T-cell (primary cell): Measurements from ENCODE around the gene CLRN2. TPM values are rescaled to one million over a fixed set of nuclear protein-coding genes. Genes with fewer than 3 reads are reported as not detected.

Source experiments
- ATAC-seq, 4 experiments: fragments of 200-7000 bp in 3 of 4; fragments of 150-1000 bp in 1 of 4; cut with Tn5 transposase; replicated peaks in 1 of 4; 1 replicate in 3 of 4; 2 replicates in 1 of 4; pipeline ENCODE4 v1.10.0; 2021; ENCODE audit warnings: moderate library complexity in 3 of 4, mild to moderate bottlenecking in 2 of 4, moderate number of reproducible peaks in 1 of 4
- CTCF ChIA-PET, 2 donors: fragments of 300-600 bp; sonication (Branson Sonifier 250); formaldehyde crosslinking; loops; one replicate each; lab custom pipeline; 2022; ENCODE audit warnings: antibody characterized with exemption in 2 of 2; lab: Charles Lee
- POLR2A ChIA-PET, 2 donors: fragments of 300-600 bp; sonication (Branson Sonifier 250); formaldehyde crosslinking; loops; one replicate each; lab custom pipeline; 2022; ENCODE audit warnings: antibody characterized with exemption in 2 of 2; lab: Charles Lee
- DNase-seq, 35 experiments: peaks; one replicate each; pipeline versions ENCODE4 v3.0.0 to v3.0.0-alpha.2; 2013 to 2023
- H3K27ac ChIP-seq: one replicate; pipeline ENCODE4 v1.5.1; 2013; ENCODE audit warnings: low read length
- H3K27me3 ChIP-seq, 2 experiments: replicated peaks in 1 of 2; 1 replicate in 1 of 2; 2 replicates in 1 of 2; pipeline versions ENCODE4 v1.6.1 to v1.7.0; 2013; ENCODE audit warnings: low read length in 1 of 2, mixed read lengths in 1 of 2; ENCODE audit not compliant: control insufficient read depth in 2 of 2, insufficient read depth in 2 of 2; ENCODE audit errors: extremely low read depth in 1 of 2
- H3K36me3 ChIP-seq, 2 donors: 1 replicate in 1 of 2; 2 replicates in 1 of 2; pipeline versions ENCODE4 v1.6.1 to v1.7.0; 2013; ENCODE audit warnings: low read length in 1 of 2; ENCODE audit not compliant: control insufficient read depth in 2 of 2, insufficient read depth in 1 of 2; ENCODE audit errors: extremely low read depth in 1 of 2
- H3K4me1 ChIP-seq, 2 experiments: 1 replicate in 1 of 2; 2 replicates in 1 of 2; pipeline versions ENCODE4 v1.6.1 to v1.7.0; 2013; ENCODE audit warnings: low read length in 2 of 2, mixed read lengths in 1 of 2; ENCODE audit not compliant: insufficient read depth in 2 of 2, control insufficient read depth in 1 of 2; ENCODE audit errors: extremely low read depth in 1 of 2
- H3K4me3 ChIP-seq, 2 donors: 1 replicate in 1 of 2; 2 replicates in 1 of 2; pipeline versions ENCODE4 v1.5.1 to v1.7.0; 2013; ENCODE audit warnings: mild to moderate bottlenecking in 2 of 2, low read length in 1 of 2, moderate library complexity in 1 of 2; ENCODE audit not compliant: control insufficient read depth in 1 of 2; ENCODE audit errors: extremely low read depth in 1 of 2
- H3K9me3 ChIP-seq: 2 replicates; pipeline ENCODE4 v1.7.0; 2013
- H3K27ac Mint-ChIP-seq, 2 donors: one replicate each; pipeline ENCODE4 v1.8.0; 2020 to 2021; ENCODE audit warnings: mild to moderate bottlenecking in 2 of 2, mixed read lengths in 2 of 2
- H3K27me3 Mint-ChIP-seq, 2 donors: one replicate each; pipeline ENCODE4 v1.8.0; 2021 to 2022; ENCODE audit warnings: mixed read lengths in 2 of 2
- H3K36me3 Mint-ChIP-seq: one replicate; pipeline ENCODE4 v1.8.0; 2021; ENCODE audit warnings: mixed read lengths
- H3K4me1 Mint-ChIP-seq, 3 donors: one replicate each; pipeline ENCODE4 v1.8.0; 2020 to 2022; ENCODE audit warnings: mixed read lengths in 3 of 3, mild to moderate bottlenecking in 1 of 3
- H3K4me3 Mint-ChIP-seq, 3 donors: one replicate each; pipeline ENCODE4 v1.8.0; 2020 to 2022; ENCODE audit warnings: mild to moderate bottlenecking in 3 of 3, mixed read lengths in 3 of 3, moderate library complexity in 3 of 3
- H3K9me3 Mint-ChIP-seq, 3 donors: one replicate each; pipeline ENCODE4 v1.8.0; 2020 to 2022; ENCODE audit warnings: mixed read lengths in 3 of 3
- WGBS: methylation state at CpG from one replicate; pipeline ENCODE4 v1.1.5; 2013; ENCODE audit warnings: missing lambda C conversion rate; ENCODE audit not compliant: insufficient coverage; 5-methylcytosine and 5-hydroxymethylcytosine counted together
- total RNA-seq, 35 experiments: library from RNA in 6 of 35; stranded (reverse) in 6 of 35; fragments of 120-200 nt in 1 of 35; gene quantifications; one replicate each; pipeline versions ENCODE4 v1.2.1 to v1.2.4 and lab custom pipeline; 2013 to 2026

The CLRN2 gene
- total RNA-seq, 5 donors from 2014 or later (not counting 1 experiment from before 2014, with no cell fraction given): not detected

GRCh38 chr4:17546222-17546621 lies 31.3 kb downstream of the CLRN2 start:
- Histone ChIP-seq H3K27me3 (no peaks in the 10 kb centered on the region), H3K4me3 (no peak overlapping the region), H3K27ac (no peak overlapping the region), H3K9me3 (no peaks in the 10 kb centered on the region), H3K4me1 (no peaks in the 10 kb centered on the region), H3K36me3 (no peaks in the 10 kb centered on the region)
- H3K27ac Mint-ChIP-seq: no peak overlapping the region
- H3K27me3 Mint-ChIP-seq: peaks cover 14 to 18% of the 10 kb centered on the region in 2 donors
- H3K4me1 Mint-ChIP-seq: peaks cover 1 to 10% (median 1%) of the 10 kb centered on the region in 3 donors
- H3K9me3 Mint-ChIP-seq: no peaks in the 10 kb centered on the region
- 83% methylated on average over 9 of the region's 10 CpGs for WGBS
- ATAC-seq: no peak
- no peak overlapping the region for H3K4me3 Mint-ChIP-seq
- H3K36me3 Mint-ChIP-seq: no peaks in the 10 kb centered on the region
- ChIA-PET CTCF (interaction anchor here in 1 of 2 donors (0.6 to 0.7 kb wide), 2 partner anchors 1044 to 1656 kb away, joined by 3 read pairs; no protein-coding TSS in a partner anchor), POLR2A (no interaction called here)
- no peak for DNase-seq

- 83% methylated on average over 6 of the region's 12 CpGs for WGBS
- no peaks in the 10 kb centered on the region for H3K9me3 Mint-ChIP-seq
- peaks cover 0 to 3% of the 10 kb centered on the region in 2 experiments for H3K27me3 ChIP-seq
- POLR2A ChIA-PET: no interaction called here
- ATAC-seq: no peak
- H3K27ac ChIP-seq: no peak overlapping the region
- H3K4me1 Mint-ChIP-seq: peaks cover 1 to 10% (median 1%) of the 10 kb centered on the region in 3 donors
- CTCF ChIA-PET: interaction anchor here in 1 of 2 donors (0.6 to 0.9 kb wide), 3 partner anchors 90 to 1657 kb away, joined by 3 read pairs; no protein-coding TSS in a partner anchor
- no peaks in the 10 kb centered on the region for H3K36me3 ChIP-seq
- H3K4me1 ChIP-seq: no peaks in the 10 kb centered on the region
- peaks cover 14 to 15% of the 10 kb centered on the region in 2 donors for H3K27me3 Mint-ChIP-seq
- H3K4me3 Mint-ChIP-seq: no peak overlapping the region
- H3K36me3 Mint-ChIP-seq: no peaks in the 10 kb centered on the region
- no peaks in the 10 kb centered on the region for H3K9me3 ChIP-seq
- DNase-seq: no peak
- H3K27ac Mint-ChIP-seq: no peak overlapping the region
- H3K4me3 ChIP-seq: no peak overlapping the region
Measured at GRCh38 chr4:17546678-17547077, 31.7 kb downstream of the CLRN2 start.

DNA sequence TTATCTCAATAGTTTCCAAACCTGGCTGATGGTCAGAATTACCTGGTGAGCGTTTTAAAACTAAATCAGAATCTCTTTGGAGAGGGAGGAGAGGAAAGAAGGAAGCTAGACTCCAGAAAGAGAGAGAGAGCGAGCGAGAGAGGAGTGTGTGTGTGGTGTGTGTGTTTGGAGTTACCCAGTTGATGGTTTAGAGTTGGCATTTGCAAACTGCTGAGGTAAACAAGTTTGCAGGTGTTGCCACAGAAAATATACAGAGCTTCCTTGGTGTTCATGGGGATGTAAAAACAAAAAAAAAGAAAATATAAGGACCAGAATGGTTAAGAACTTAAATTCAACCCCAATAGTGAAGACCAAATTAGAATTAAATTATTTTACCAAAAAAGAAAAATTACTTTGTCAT lies 35.6 kb downstream of the CLRN2 start:
- Mint-ChIP-seq H3K36me3 (no peaks in the 10 kb centered on the region), H3K4me3 (no peak overlapping the region), H3K27ac (no peak overlapping the region), H3K27me3 (peaks cover 0 to 7% of the 10 kb centered on the region in 2 donors), H3K9me3 (no peaks in the 10 kb centered on the region), H3K4me1 (peaks cover 1 to 10% (median 1%) of the 10 kb centered on the region in 3 donors)
- Histone ChIP-seq H3K27ac (no peak overlapping the region), H3K9me3 (no peaks in the 10 kb centered on the region), H3K4me1 (no peaks in the 10 kb centered on the region), H3K27me3 (peaks cover 0 to 8% of the 10 kb centered on the region in 2 experiments), H3K36me3 (no peaks in the 10 kb centered on the region), H3K4me3 (no peak overlapping the region)
- ChIA-PET POLR2A (no interaction called here), CTCF (interaction anchor here (0.6 kb wide), 2 partner anchors 63 to 88 kb away, joined by 3 to 7 read pairs; no protein-coding TSS in a partner anchor)
- DNase-seq (no peak), ATAC-seq (no peak)
- WGBS: 93% methylated on average over 3 of the region's 3 CpGs

- H3K9me3 Mint-ChIP-seq: no peaks in the 10 kb centered on the region
- DNase-seq: no peak
- WGBS: 19% methylated on average over 2 of the region's 5 CpGs
- POLR2A ChIA-PET: interaction anchor here (0.6 kb wide), 2 partner anchors 61 to 99 kb away, joined by 3 to 5 read pairs; no protein-coding TSS in a partner anchor
- CTCF ChIA-PET: no interaction called here
- peaks cover 0 to 7% of the 10 kb centered on the region in 2 donors for H3K27me3 Mint-ChIP-seq
- H3K27ac Mint-ChIP-seq: no peak overlapping the region
- no peak overlapping the region for H3K4me3 Mint-ChIP-seq
- H3K9me3 ChIP-seq: no peaks in the 10 kb centered on the region
- no peaks in the 10 kb centered on the region for H3K4me1 ChIP-seq
- no peaks in the 10 kb centered on the region for H3K36me3 Mint-ChIP-seq
- H3K27me3 ChIP-seq: peaks cover 0 to 8% of the 10 kb centered on the region in 2 experiments
- ATAC-seq: no peak
- H3K36me3 ChIP-seq: no peaks in the 10 kb centered on the region
- H3K27ac ChIP-seq: no peak overlapping the region
- H3K4me3 ChIP-seq: no peak overlapping the region
- H3K4me1 Mint-ChIP-seq: peaks cover 1 to 10% (median 1%) of the 10 kb centered on the region in 3 donors
Measured at GRCh38 chr4:17552427-17552826, 37.5 kb downstream of the CLRN2 start.

DNA sequence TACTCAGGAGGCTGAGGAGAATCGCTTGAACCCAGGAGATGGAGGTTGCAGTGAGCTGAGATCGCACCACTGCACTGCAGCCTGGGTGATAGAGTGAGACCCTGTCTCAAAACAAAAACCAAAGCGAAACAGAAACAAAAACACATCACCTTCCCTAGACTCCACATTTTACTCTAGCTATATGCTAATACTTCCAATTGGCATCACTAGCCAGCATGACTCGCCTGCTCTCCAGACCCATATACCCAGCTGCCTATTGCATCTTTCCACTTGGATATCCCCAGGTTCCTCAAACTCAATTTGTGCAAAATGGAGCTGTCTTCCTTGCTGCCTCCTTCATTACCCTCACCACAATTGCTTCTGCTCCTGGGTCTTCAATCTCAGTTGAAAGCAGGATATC lies 39.6 kb downstream of the CLRN2 start:
- peaks cover 1 to 7% of the 10 kb centered on the region in 2 donors for H3K27me3 Mint-ChIP-seq
- no peak overlapping the region for H3K27ac ChIP-seq
- ChIA-PET CTCF (no interaction called here), POLR2A (interaction anchor here in 1 of 2 donors (0.6 kb wide), 1 partner anchor 94 kb away, joined by 3 read pairs; no protein-coding TSS in a partner anchor)
- peaks cover 0 to 8% of the 10 kb centered on the region in 2 experiments for H3K27me3 ChIP-seq
- no peak for DNase-seq
- H3K36me3 Mint-ChIP-seq: no peaks in the 10 kb centered on the region
- H3K4me1 Mint-ChIP-seq: peaks cover 0 to under 1% (median 0%) of the 10 kb centered on the region in 3 donors
- no peaks in the 10 kb centered on the region for H3K36me3 ChIP-seq
- no peaks in the 10 kb centered on the region for H3K9me3 ChIP-seq
- H3K27ac Mint-ChIP-seq: no peak overlapping the region
- WGBS: 88% methylated on average over 2 of the region's 4 CpGs
- H3K4me1 ChIP-seq: no peaks in the 10 kb centered on the region
- no peak overlapping the region for H3K4me3 ChIP-seq
- ATAC-seq: no peak
- no peaks in the 10 kb centered on the region for H3K9me3 Mint-ChIP-seq
- no peak overlapping the region for H3K4me3 Mint-ChIP-seq

DNA sequence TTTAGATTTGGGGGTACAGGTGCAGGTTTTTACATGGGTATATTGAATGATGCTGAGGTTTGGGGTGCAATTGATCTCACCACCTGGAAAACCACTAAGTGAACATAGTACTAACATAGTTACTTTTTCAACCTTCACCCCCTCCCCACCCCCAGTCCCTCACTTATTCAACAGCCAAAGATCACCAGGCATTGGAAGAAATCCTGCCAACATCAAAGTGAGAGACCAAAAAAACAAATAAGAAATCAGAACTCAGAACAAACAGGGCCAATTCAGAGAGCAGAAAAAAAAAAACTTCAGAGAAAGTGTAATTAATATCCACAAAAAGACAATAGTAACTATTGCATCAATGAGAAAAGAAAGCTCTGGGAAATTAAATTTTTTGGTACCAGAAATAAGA lies 41.5 kb downstream of the CLRN2 start:
- Histone ChIP-seq H3K27me3 (peaks cover 0 to 11% of the 10 kb centered on the region in 2 experiments), H3K4me3 (no peak overlapping the region), H3K4me1 (no peaks in the 10 kb centered on the region), H3K36me3 (no peaks in the 10 kb centered on the region), H3K27ac (no peak overlapping the region), H3K9me3 (no peaks in the 10 kb centered on the region)
- ChIA-PET CTCF (interaction anchor here in 1 of 2 donors (0.7 kb wide), 1 partner anchor 8 kb away, joined by 8 read pairs; no protein-coding TSS in a partner anchor), POLR2A (interaction anchor here in 1 of 2 donors (0.7 kb wide), 1 partner anchor 251 kb away, joined by 7 read pairs; no protein-coding TSS in a partner anchor)
- no peaks in the 10 kb centered on the region for H3K4me1 Mint-ChIP-seq
- no peaks in the 10 kb centered on the region for H3K9me3 Mint-ChIP-seq
- peaks cover 1 to 7% of the 10 kb centered on the region in 2 donors for H3K27me3 Mint-ChIP-seq
- H3K36me3 Mint-ChIP-seq: no peaks in the 10 kb centered on the region
- DNase-seq (no peak), ATAC-seq (no peak)
- no peak overlapping the region for H3K4me3 Mint-ChIP-seq
- no peak overlapping the region for H3K27ac Mint-ChIP-seq
